IMR-90 (cell line): ENCODE results near the gene SPATS2L. TPM values are rescaled to one million over a fixed set of nuclear protein-coding genes. Genes with fewer than 3 reads are reported as not detected.

Experiments used
- ATAC-seq: fragments of 200-7000 bp; cut with Tn5 transposase; 2 replicates; pipeline ENCODE4 v1.9.1; 2020; ENCODE audit warnings: low read depth, mild to moderate bottlenecking, moderate library complexity
- BruUV-seq: library from RNA; stranded (reverse); fragments of 400-500 nt; replicated peaks from 2 replicates; lab custom pipeline; 2021; lab: Mats Ljungman, UMichigan
- CTCF ChIA-PET: fragments of 300-600 bp; formaldehyde crosslinking; extraction: SDS; loops from one replicate; lab custom pipeline; 2021; ENCODE audit warnings: antibody characterized with exemption; lab: Yijun Ruan, JAX
- POLR2A ChIA-PET: fragments of 300-600 bp; sonication (Branson Sonifier 250); formaldehyde crosslinking; loops from one replicate; lab custom pipeline; 2022; ENCODE audit warnings: antibody characterized with exemption; ENCODE audit not compliant: unreplicated experiment; lab: Charles Lee
- DNase-seq: peaks from one replicate; pipeline ENCODE4 v3.0.0; 2013
- H2AFZ ChIP-seq: replicated peaks from 2 replicates; pipeline ENCODE3; 2013; ENCODE audit warnings: low read length, mild to moderate bottlenecking; ENCODE audit not compliant: poor library complexity
- H2AK5ac ChIP-seq: 2 replicates; pipeline ENCODE4 v1.6.1; 2013; ENCODE audit warnings: low read depth, low read length, inconsistent platforms
- H2AK9ac ChIP-seq: replicated peaks from 2 replicates; pipeline ENCODE3; 2013; ENCODE audit warnings: mild to moderate bottlenecking, low read depth, low read length, moderate library complexity; ENCODE audit not compliant: poor library complexity
- H2BK120ac ChIP-seq: 2 replicates; pipeline ENCODE4 v1.6.1; 2013; ENCODE audit warnings: low read depth, low read length, inconsistent platforms
- H2BK15ac ChIP-seq: 3 replicates; pipeline ENCODE4 v1.6.1; 2013; ENCODE audit warnings: low read depth, low read length, inconsistent platforms
- H2BK20ac ChIP-seq: 2 replicates; pipeline ENCODE4 v1.6.1; 2013; ENCODE audit warnings: low read depth, mild to moderate bottlenecking, inconsistent platforms, low read length, moderate library complexity
- H2BK5ac ChIP-seq: 2 replicates; pipeline ENCODE4 v1.6.1; 2013; ENCODE audit warnings: mild to moderate bottlenecking, low read depth, low read length, inconsistent platforms; ENCODE audit not compliant: poor library complexity, severe bottlenecking
- H3K14ac ChIP-seq: replicated peaks from 2 replicates; pipeline ENCODE4 v1.6.1; 2013; ENCODE audit warnings: low read depth, low read length, inconsistent platforms
- H3K18ac ChIP-seq: 2 replicates; pipeline ENCODE4 v1.6.1; 2013; ENCODE audit warnings: low read depth, low read length, control low read depth
- H3K23ac ChIP-seq: 2 replicates; pipeline ENCODE4 v1.6.1; 2013; ENCODE audit warnings: low read depth, low read length, inconsistent platforms
- H3K27ac ChIP-seq: 2 replicates; pipeline ENCODE4 v1.5.1; 2013; ENCODE audit warnings: mild to moderate bottlenecking, control low read depth, low read length; ENCODE audit not compliant: insufficient read depth
- H3K27me3 ChIP-seq: 2 replicates; pipeline ENCODE4 v1.6.1; 2013; ENCODE audit warnings: low read length; ENCODE audit not compliant: control insufficient read depth, insufficient read depth
- H3K36me3 ChIP-seq: 2 replicates; pipeline ENCODE4 v1.6.1; 2013; ENCODE audit warnings: low read length, mixed read lengths; ENCODE audit not compliant: control insufficient read depth, insufficient read depth
- H3K4ac ChIP-seq: 2 replicates; pipeline ENCODE4 v1.6.1; 2013; ENCODE audit warnings: low read depth, low read length, inconsistent platforms
- H3K4me1 ChIP-seq: 2 replicates; pipeline ENCODE4 v1.6.1; 2013; ENCODE audit warnings: low read length, mixed read lengths; ENCODE audit not compliant: control insufficient read depth, insufficient read depth
- H3K4me2 ChIP-seq: 2 replicates; pipeline ENCODE4 v1.6.1; 2013; ENCODE audit warnings: low read depth, mild to moderate bottlenecking, control low read depth, low read length, moderate library complexity
- H3K4me3 ChIP-seq: 2 replicates; pipeline ENCODE4 v1.5.1; 2013; ENCODE audit warnings: low read depth, mild to moderate bottlenecking, control low read depth, low read length, moderate library complexity; ENCODE audit not compliant: insufficient read depth
- H3K56ac ChIP-seq: 2 replicates; pipeline ENCODE4 v1.6.1; 2013; ENCODE audit warnings: low read length, inconsistent platforms; ENCODE audit not compliant: insufficient read depth; ENCODE audit errors: extremely low read depth
- H3K79me1 ChIP-seq, 2 experiments: 2 replicates each; pipeline ENCODE4 v1.6.1; 2013; ENCODE audit warnings: low read length in 2 of 2, inconsistent platforms in 1 of 2, low read depth in 1 of 2
- H3K9ac ChIP-seq: 2 replicates; pipeline ENCODE4 v1.6.1; 2013; ENCODE audit warnings: low read depth, low read length, control low read depth
- H3K9me1 ChIP-seq: 2 replicates; pipeline ENCODE4 v1.6.1; 2013; ENCODE audit warnings: low read length, inconsistent platforms; ENCODE audit not compliant: insufficient read depth
- H3K9me3 ChIP-seq: 2 replicates; pipeline ENCODE4 v1.6.1; 2013; ENCODE audit warnings: low read length; ENCODE audit not compliant: control insufficient read depth, insufficient read depth
- H4K20me1 ChIP-seq: 2 replicates; pipeline ENCODE4 v1.6.1; 2013; ENCODE audit warnings: low read length, inconsistent platforms; ENCODE audit not compliant: insufficient read depth
- H4K5ac ChIP-seq: 2 replicates; pipeline ENCODE4 v1.6.1; 2013; ENCODE audit warnings: mild to moderate bottlenecking, low read depth, low read length, control low read depth
- H4K8ac ChIP-seq, 2 experiments: 2 replicates each; pipeline ENCODE4 v1.6.1; 2013; ENCODE audit warnings: low read depth in 2 of 2, low read length in 2 of 2, control low read depth in 1 of 2, inconsistent platforms in 1 of 2
- H4K91ac ChIP-seq: 2 replicates; pipeline ENCODE4 v1.6.1; 2013; ENCODE audit warnings: low read depth, low read length, inconsistent platforms; ENCODE audit not compliant: insufficient read depth
- CEBPB ChIP-seq: IDR thresholded peaks from 2 replicates; pipeline ENCODE4 v1.6.1; 2012; ENCODE audit warnings: low read depth, low read length, improper control_type of control experiment
- ELK1 ChIP-seq: fragments of 150-350 bp; IDR thresholded peaks from 2 replicates; pipeline ENCODE4 v1.6.1; 2016; ENCODE audit warnings: low read depth, mild to moderate bottlenecking, low read length, moderate library complexity, borderline replicate concordance
- FOS ChIP-seq: fragments of 150-350 bp; IDR thresholded peaks from 2 replicates; pipeline ENCODE4 v1.6.1; 2016; ENCODE audit warnings: low read depth, low read length
- NFE2L2 ChIP-seq: fragments of 150-350 bp; IDR thresholded peaks from 2 replicates; pipeline ENCODE4 v1.6.1; 2016; ENCODE audit warnings: low read depth, mild to moderate bottlenecking, low read length
- WGBS, 2 experiments: methylation state at CpG; one replicate each; pipeline versions ENCODE4 v1.1.5 to v1.1.7; 2013; ENCODE audit warnings: missing lambda C conversion rate in 2 of 2; ENCODE audit not compliant: insufficient read length in 1 of 2; ENCODE audit errors: extremely low coverage in 2 of 2; 5-methylcytosine and 5-hydroxymethylcytosine counted together
- dilution Hi-C: fragments of 300-500 bp; cut with HindIII; formaldehyde crosslinking; loops from one replicate; pipeline ENCODE4 v1.14.3; 2018; ENCODE audit warnings: low sequenced_read_pairs; ENCODE audit not compliant: unreplicated experiment
- in situ Hi-C: fragments of 300-500 bp; cut with MboI; formaldehyde crosslinking; loops from 3 replicates; pipeline ENCODE4 v1.14.3; 2019; ENCODE audit warnings: low sequenced_read_pairs, inconsistent platforms, mixed read lengths
- intact Hi-C: fragments of 100-400 bp; cut with micrococcal nuclease; formaldehyde crosslinking; loops from 2 replicates; pipeline ENCODE4 v1.10.0; 2022
- polyA plus RNA-seq, 3 experiments: library from polyadenylated mRNA; depleted of rRNA; stranded (reverse); fragments of >200 nt; gene quantifications; 2 replicates each; pipeline ENCODE4 v1.2.3, GENCODE V29; 2012; ENCODE audit warnings: low replicate concordance in 1 of 3
- total RNA-seq: library from RNA; depleted of rRNA; stranded (reverse); fragments of >200 nt; gene quantifications from 2 replicates; pipeline ENCODE4 v1.2.3, GENCODE V29; 2012

SPATS2L gene
- total and polyA plus RNA-seq, 2 of the 4 experiments (the other 2 are of a cell fraction), result 118 to 155 TPM

- Histone ChIP-seq H3K4ac (no peak overlapping the region), H3K27me3 (peaks cover 12% of the 10 kb centered on the region), H2BK120ac (no peak overlapping the region), H3K27ac (peak overlapping the region; percentile 57; the same call in 1 of the 2 replicates), H4K8ac (peak overlapping the region in 1 of 2 experiments; percentile 34; a peak in 2 of 4 replicates), H2BK20ac (no peak overlapping the region), H2AK9ac (no peak overlapping the region), H4K20me1 (no peaks in the 10 kb centered on the region), H2BK15ac (no peak overlapping the region), H2BK5ac (peak overlapping the region; percentile 87), H3K36me3 (no peaks in the 10 kb centered on the region), H3K4me3 (no peak overlapping the region), H3K4me1 (no peaks in the 10 kb centered on the region), H4K5ac (no peak overlapping the region), H2AFZ (no peak overlapping the region), H3K4me2 (peak overlapping the region; percentile 95), H3K56ac (no peak overlapping the region), H3K9me1 (no peaks in the 10 kb centered on the region), H3K79me1 (peaks cover 18 to 32% of the 10 kb centered on the region in 2 experiments; a peak in 3 of 4 replicates), H4K91ac (no peak overlapping the region), H2AK5ac (no peak overlapping the region), H3K14ac (no peak overlapping the region), H3K18ac (no peak overlapping the region; the same call in 1 of the 2 replicates), H3K9ac (peak overlapping the region; percentile 65; the same call in 1 of the 2 replicates), H3K9me3 (no peaks in the 10 kb centered on the region), H3K23ac (no peak overlapping the region)
- TF ChIP-seq CEBPB, result no peak
- no peak for TF ChIP-seq NFE2L2
- TF ChIP-seq FOS, result no peak
- no peak for TF ChIP-seq ELK1
- WGBS, 2 experiments, result no CpG with 5 or more reads among the region's 2 CpGs
- no TSS peak for BruUV-seq
- ChIA-PET POLR2A (no interaction called here), CTCF (interaction anchor here (0.8 kb wide), 1 partner anchor 15 kb away, joined by 5 read pairs; the partner anchor contains the start of gene KCTD18)
- intact Hi-C loops, result no loop called here
- DNase-seq (peak; percentile 54), ATAC-seq (no peak)
- in situ Hi-C loops, result no loop called here
- dilution Hi-C loops, result no loop called here
Observed at GRCh38 chr2:200525066-200525465, 218.6 kb downstream of the SPATS2L start.
